NOMO-1 treated with DMSO at 0.1 percent for 48 hours (cell line): Measurements from ENCODE around the gene MT1F.

ENCODE experiments used
- DNase-seq: peaks from one replicate; lab custom pipeline; 2025; ENCODE audit not compliant: unreplicated experiment; lab: John Stamatoyannopoulos, UW

The MT1F gene

GRCh38 chr16:56625140-56625942 lies 32.4 kb upstream of the MT1F start, which contains the start of gene MT1E:
TSS of gene MT1E (plus strand) at chr16:56625781. CDS start at chr16:56625852, 71 bp downstream.
- peak; percentile 87 for DNase-seq

GRCh38 chr16:56625943-56626654 lies 31.7 kb upstream of the MT1F start:
- no peak for DNase-seq

GRCh38 chr16:56626685-56627084 lies 31.1 kb upstream of the MT1F start:
- DNase-seq: no peak

GRCh38 chr16:56628486-56629350 lies 29.0 kb upstream of the MT1F start:
- DNase-seq: no peak

GRCh38 chr16:56629531-56629930 lies 28.2 kb upstream of the MT1F start:
- DNase-seq: no peak

- peak; percentile 65 for DNase-seq
Measured at GRCh38 chr16:56630134-56630533, 27.6 kb upstream of the MT1F start.

GRCh38 chr16:56631197-56631596 lies 26.6 kb upstream of the MT1F start:
- no peak for DNase-seq

GRCh38 chr16:56631832-56632155 lies 26.0 kb upstream of the MT1F start:
- peak; percentile 19 for DNase-seq

GRCh38 chr16:56632156-56632847 lies 25.5 kb upstream of the MT1F start, which contains the start of gene MT1M:
TSS of gene MT1M (plus strand) at chr16:56632659. CDS start at chr16:56632732, 73 bp downstream.
- no peak for DNase-seq

GRCh38 chr16:56632848-56633365 lies 24.9 kb upstream of the MT1F start:
- no peak for DNase-seq

GRCh38 chr16:56633535-56633934 lies 24.2 kb upstream of the MT1F start:
- no peak for DNase-seq

GRCh38 chr16:56634715-56635440 lies 22.9 kb upstream of the MT1F start:
- no peak for DNase-seq

GRCh38 chr16:56635441-56635967 lies 22.3 kb upstream of the MT1F start:
- DNase-seq: no peak

- no peak for DNase-seq
Measured at GRCh38 chr16:56636616-56637413, 20.9 kb upstream of the MT1F start.

- peak; percentile 17 for DNase-seq
Measured at GRCh38 chr16:56637814-56638750, 19.7 kb upstream of the MT1F start, which contains the start of gene MT1A. TSS of gene MT1A (plus strand) at chr16:56638666. CDS start at chr16:56638739, 73 bp downstream.

- DNase-seq: no peak
Measured at GRCh38 chr16:56639045-56639444, 18.7 kb upstream of the MT1F start.

- DNase-seq: no peak
Measured at GRCh38 chr16:56640076-56640475, 17.7 kb upstream of the MT1F start.

GRCh38 chr16:56641166-56641565 lies 16.6 kb upstream of the MT1F start:
- DNase-seq: no peak
